K562 treated with DMSO at 1 percent for 4 hours (cell line): ENCODE data around the gene GJB3. TPM values are rescaled to one million over a fixed set of nuclear protein-coding genes. Genes with fewer than 3 reads are reported as not detected.

Source experiments
- total RNA-seq: library from RNA; unstranded; fragments of 300-600 nt; gene quantifications from 2 replicates; pipeline ENCODE4 v1.2.3, GENCODE V29; 2022; ENCODE audit not compliant: insufficient read depth

GJB3 gene
- total RNA-seq = not detected in 2 replicates

DNA sequence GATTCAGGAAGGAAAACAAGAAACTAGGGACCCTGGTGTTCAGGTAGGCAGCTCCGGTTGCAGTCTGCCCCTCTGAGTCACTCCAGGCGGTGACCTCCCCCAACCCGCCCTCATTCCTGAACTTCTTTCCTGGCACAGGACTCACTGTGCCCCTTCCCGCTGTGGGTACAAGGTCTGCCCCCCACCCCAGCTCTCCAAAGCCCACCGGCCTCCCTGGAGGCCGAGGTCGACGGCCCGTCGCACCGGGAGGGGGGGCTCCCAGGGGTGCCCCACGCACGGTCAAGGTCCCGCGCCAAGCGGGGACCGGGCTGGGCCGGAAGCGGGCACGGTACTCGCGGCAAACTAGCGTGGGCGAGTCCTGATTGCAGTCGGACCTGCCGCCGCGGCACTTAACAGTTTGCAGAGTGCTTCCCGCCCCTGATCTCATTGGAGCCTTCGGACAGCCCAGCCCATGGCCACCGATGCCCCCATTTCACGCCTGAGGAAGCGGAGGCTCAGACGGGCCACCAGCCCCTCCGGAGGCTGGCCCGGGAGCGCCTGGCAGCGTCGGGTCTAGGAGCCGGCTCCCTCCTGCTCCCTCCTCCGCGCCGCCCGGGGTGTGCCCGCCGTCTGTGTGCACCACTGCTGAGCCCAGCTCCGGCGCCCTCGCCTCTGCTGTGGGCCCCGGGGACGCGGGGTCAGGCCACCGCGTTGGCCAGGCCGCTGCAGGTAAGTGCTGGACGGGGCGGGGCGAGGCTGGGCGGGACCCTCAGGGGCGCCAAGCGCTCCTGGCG is at the start of gene GJB3:
Gene GJB3 (plus strand): TSS at position 144 of the 773 bp plus-strand sequence. CDS start 3,549 bp downstream, outside the sequence.

DNA sequence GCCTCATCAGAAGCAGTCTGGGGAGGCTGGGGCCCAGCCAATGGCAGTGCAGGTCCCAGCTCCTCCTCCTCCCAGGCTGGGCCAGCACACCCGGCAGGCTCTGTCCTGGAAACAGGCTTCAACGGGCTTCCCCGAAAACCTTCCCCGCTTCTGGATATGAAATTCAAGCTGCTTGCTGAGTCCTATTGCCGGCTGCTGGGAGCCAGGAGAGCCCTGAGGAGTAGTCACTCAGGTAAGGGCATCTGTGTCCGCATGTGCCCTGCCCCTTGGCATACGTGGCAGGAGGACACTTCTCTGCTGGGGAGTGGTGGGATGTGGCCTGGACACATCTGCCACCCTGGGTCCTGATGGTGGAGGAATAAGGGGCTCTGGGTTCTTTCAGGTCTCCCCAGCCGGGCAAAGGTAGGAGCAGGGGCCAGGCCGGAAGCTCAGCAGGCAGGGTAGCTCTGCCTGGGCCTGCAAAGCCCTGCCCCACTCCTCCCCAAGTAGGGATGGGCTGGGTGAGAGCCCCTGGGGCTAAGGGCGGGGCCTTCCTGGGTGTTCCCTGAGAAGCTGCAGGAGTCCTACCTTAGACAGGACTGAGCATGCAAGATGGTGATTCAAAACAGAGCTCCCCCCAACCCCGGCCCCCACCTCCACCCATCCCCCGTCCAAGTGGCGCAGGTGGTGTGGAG is 25.9 kb upstream of the GJB3 start, which contains the start of gene GJB5:
Gene GJB5 (plus strand): TSS at position 84 of the 674 bp plus-strand sequence. CDS start 2,284 bp downstream, outside the sequence.

DNA sequence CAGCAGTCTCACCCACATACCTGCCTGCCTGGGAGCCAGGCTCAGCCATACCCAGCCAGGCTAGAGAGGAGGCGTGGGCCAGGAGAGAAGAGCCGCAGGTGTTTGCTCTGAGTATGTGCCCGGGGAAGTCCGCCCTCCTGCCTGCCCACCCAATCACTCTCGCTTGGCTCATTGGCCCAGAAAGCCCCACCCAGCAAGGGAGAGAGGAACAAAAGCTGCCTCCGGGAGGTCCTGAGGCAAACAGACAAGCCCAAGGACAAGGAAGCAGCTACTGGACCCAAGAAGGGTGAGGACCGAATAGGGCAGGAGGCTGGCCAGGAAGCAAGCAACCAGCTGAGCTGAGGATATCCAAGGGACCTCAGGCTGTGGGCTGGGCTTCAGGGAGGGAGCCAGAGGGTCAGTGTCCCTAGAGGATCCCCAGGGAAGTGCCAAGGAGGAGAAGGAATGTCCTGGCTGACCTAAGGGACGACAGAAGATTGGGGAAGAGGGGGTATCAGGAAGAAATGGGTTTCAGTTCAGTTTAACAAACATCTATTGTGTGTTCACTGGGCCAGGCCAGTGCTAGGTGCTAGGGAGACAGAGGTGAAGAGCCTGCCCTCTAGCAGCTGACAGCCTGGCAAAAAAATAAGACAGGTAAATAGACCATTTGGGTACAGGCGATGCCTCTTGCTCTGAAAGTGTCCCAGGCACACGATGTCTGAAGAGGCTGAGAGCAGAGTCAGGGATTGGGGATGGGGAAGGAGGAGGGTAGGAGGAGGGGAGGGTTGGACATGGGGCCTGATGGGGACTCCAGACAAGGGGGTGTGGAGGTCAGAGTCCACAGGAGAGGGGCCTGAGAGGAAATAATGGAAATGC is 21.3 kb upstream of the GJB3 start, which contains the start of gene GJB4:
Gene GJB4 (plus strand): TSS at position 238 of the 855 bp plus-strand sequence. CDS start 1,515 bp downstream, outside the sequence.

DNA sequence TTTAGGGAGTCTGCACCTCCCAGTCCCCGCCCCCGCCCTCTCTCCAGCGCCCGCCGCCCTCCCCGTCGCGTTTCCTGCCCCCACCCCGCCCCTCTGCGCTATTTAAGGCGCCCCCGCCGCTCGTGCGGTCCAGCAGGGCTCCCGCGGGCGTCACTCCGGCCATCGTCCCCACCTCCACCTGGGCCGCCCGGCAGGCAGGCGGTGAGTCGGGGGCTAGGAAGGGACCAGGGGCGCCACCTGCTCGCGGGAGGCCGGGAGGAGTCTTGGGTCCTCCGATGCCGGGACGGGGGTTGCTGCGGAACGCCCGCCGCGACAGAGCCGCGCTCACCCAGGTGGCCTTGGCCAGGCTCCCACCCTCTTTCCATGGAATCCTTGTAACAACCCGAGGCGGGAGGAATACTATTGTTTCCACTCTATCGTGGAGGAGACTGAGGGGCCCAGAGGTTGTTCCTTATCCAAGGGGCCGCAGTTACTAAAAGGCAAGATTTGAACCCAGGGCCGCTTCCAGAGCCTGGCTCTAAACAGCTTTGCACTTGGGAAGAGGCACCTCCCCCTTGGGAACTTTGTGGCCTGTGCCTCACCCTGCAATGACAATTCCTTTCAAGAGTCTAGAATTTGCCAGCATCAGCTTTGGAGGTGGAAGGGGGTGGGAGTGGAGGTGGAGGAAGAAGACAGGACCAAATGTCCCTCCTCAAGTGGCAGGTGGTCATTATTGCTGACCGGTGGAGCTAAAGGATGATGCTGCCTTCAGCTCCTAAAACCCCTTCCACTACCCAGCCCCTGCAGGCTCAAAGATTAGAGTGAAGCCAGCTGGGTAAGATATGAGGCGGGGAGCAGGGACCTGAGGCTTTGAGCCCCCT is 12.1 kb downstream of the GJB3 start, which contains the start of gene GJA4:
Gene GJA4 (plus strand): TSS at position 132 of the 860 bp plus-strand sequence. CDS start 1,215 bp downstream, outside the sequence.

Other genes starting within 250 kb of the GJB3 start
- gene GJB5, start 26.2 kb upstream of the GJB3 start, total RNA-seq = not detected in 2 replicates
- gene GJB4, start 21.5 kb upstream of the GJB3 start, total RNA-seq = not detected in 2 replicates
- not detected in 2 replicates for gene GJA4, start 11.8 kb downstream of the GJB3 start, total RNA-seq
- gene SMIM12, start 78.5 kb downstream of the GJB3 start, total RNA-seq = 34.0 and 36.5 TPM in 2 replicates
- not detected in 2 replicates for gene DLGAP3, start 148.4 kb downstream of the GJB3 start, total RNA-seq
- gene TMEM35B, start 204.1 kb downstream of the GJB3 start, total RNA-seq = 17.2 and 20.1 TPM in 2 replicates